Stimulated activated CD8-positive, alpha-beta memory T cell treated with anti-CD3 and anti-CD28 coated beads, Interleukin-4, amount 100 ng/mL, for 1 hour (primary cell): ENCODE measurements around the gene NRXN2.

Source experiments
- DNase-seq, 2 donors: peaks; one replicate each; pipeline ENCODE4 v3.0.0-alpha.2; 2020; ENCODE audit warnings: low read depth in 2 of 2, low spot score in 1 of 2

NRXN2 gene

DNA sequence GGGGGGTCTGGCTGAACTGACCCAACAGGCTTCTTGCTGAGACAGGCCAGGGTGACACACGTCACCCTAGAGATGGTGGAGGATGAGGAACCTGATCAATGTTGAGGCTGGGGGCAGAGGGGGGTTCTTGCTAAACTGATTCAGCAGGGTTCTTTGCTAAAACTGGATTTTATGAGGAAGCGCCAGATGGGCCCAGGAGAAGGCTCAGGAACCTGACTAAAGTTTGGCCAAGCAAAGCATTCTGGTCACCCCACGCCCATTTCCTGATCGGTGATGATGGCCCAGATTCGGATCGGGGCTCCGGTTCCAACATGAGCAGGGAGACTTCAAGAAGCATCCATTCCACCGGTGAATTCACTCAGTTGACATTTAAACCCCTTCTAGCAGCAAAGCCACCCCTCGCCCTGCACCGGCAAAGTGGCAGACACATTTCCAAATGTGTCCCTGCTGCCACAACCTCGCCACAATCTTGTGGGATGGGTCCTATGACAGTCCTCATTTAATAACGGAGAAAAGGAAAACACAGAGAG is 166.2 kb downstream of the NRXN2 start:
- DNase-seq = no peak
